IMR-90 (cell line): ENCODE measurements around the gene TRIML1. TPM values are rescaled to one million over a fixed set of nuclear protein-coding genes. Genes with fewer than 3 reads are reported as not detected.

Experiments
- ATAC-seq: fragments of 200-7000 bp; cut with Tn5 transposase; 2 replicates; pipeline ENCODE4 v1.9.1; 2020; ENCODE audit warnings: low read depth, mild to moderate bottlenecking, moderate library complexity
- BruUV-seq: library from RNA; stranded (reverse); fragments of 400-500 nt; replicated peaks from 2 replicates; lab custom pipeline; 2021; lab: Mats Ljungman, UMichigan
- CTCF ChIA-PET: fragments of 300-600 bp; formaldehyde crosslinking; extraction: SDS; loops from one replicate; lab custom pipeline; 2021; ENCODE audit warnings: antibody characterized with exemption; lab: Yijun Ruan, JAX
- POLR2A ChIA-PET: fragments of 300-600 bp; sonication (Branson Sonifier 250); formaldehyde crosslinking; loops from one replicate; lab custom pipeline; 2022; ENCODE audit warnings: antibody characterized with exemption; ENCODE audit not compliant: unreplicated experiment; lab: Charles Lee
- DNase-seq: peaks from one replicate; pipeline ENCODE4 v3.0.0; 2013
- H2AFZ ChIP-seq: replicated peaks from 2 replicates; pipeline ENCODE3; 2013; ENCODE audit warnings: low read length, mild to moderate bottlenecking; ENCODE audit not compliant: poor library complexity
- H2AK5ac ChIP-seq: 2 replicates; pipeline ENCODE4 v1.6.1; 2013; ENCODE audit warnings: low read depth, low read length, inconsistent platforms
- H2AK9ac ChIP-seq: replicated peaks from 2 replicates; pipeline ENCODE3; 2013; ENCODE audit warnings: mild to moderate bottlenecking, low read depth, low read length, moderate library complexity; ENCODE audit not compliant: poor library complexity
- H2BK120ac ChIP-seq: 2 replicates; pipeline ENCODE4 v1.6.1; 2013; ENCODE audit warnings: low read depth, low read length, inconsistent platforms
- H2BK15ac ChIP-seq: 3 replicates; pipeline ENCODE4 v1.6.1; 2013; ENCODE audit warnings: low read depth, low read length, inconsistent platforms
- H2BK20ac ChIP-seq: 2 replicates; pipeline ENCODE4 v1.6.1; 2013; ENCODE audit warnings: low read depth, mild to moderate bottlenecking, inconsistent platforms, low read length, moderate library complexity
- H2BK5ac ChIP-seq: 2 replicates; pipeline ENCODE4 v1.6.1; 2013; ENCODE audit warnings: mild to moderate bottlenecking, low read depth, low read length, inconsistent platforms; ENCODE audit not compliant: poor library complexity, severe bottlenecking
- H3K14ac ChIP-seq: replicated peaks from 2 replicates; pipeline ENCODE4 v1.6.1; 2013; ENCODE audit warnings: low read depth, low read length, inconsistent platforms
- H3K18ac ChIP-seq: 2 replicates; pipeline ENCODE4 v1.6.1; 2013; ENCODE audit warnings: low read depth, low read length, control low read depth
- H3K23ac ChIP-seq: 2 replicates; pipeline ENCODE4 v1.6.1; 2013; ENCODE audit warnings: low read depth, low read length, inconsistent platforms
- H3K27ac ChIP-seq: 2 replicates; pipeline ENCODE4 v1.5.1; 2013; ENCODE audit warnings: mild to moderate bottlenecking, control low read depth, low read length; ENCODE audit not compliant: insufficient read depth
- H3K27me3 ChIP-seq: 2 replicates; pipeline ENCODE4 v1.6.1; 2013; ENCODE audit warnings: low read length; ENCODE audit not compliant: control insufficient read depth, insufficient read depth
- H3K36me3 ChIP-seq: 2 replicates; pipeline ENCODE4 v1.6.1; 2013; ENCODE audit warnings: low read length, mixed read lengths; ENCODE audit not compliant: control insufficient read depth, insufficient read depth
- H3K4ac ChIP-seq: 2 replicates; pipeline ENCODE4 v1.6.1; 2013; ENCODE audit warnings: low read depth, low read length, inconsistent platforms
- H3K4me1 ChIP-seq: 2 replicates; pipeline ENCODE4 v1.6.1; 2013; ENCODE audit warnings: low read length, mixed read lengths; ENCODE audit not compliant: control insufficient read depth, insufficient read depth
- H3K4me2 ChIP-seq: 2 replicates; pipeline ENCODE4 v1.6.1; 2013; ENCODE audit warnings: low read depth, mild to moderate bottlenecking, control low read depth, low read length, moderate library complexity
- H3K4me3 ChIP-seq: 2 replicates; pipeline ENCODE4 v1.5.1; 2013; ENCODE audit warnings: low read depth, mild to moderate bottlenecking, control low read depth, low read length, moderate library complexity; ENCODE audit not compliant: insufficient read depth
- H3K56ac ChIP-seq: 2 replicates; pipeline ENCODE4 v1.6.1; 2013; ENCODE audit warnings: low read length, inconsistent platforms; ENCODE audit not compliant: insufficient read depth; ENCODE audit errors: extremely low read depth
- H3K79me1 ChIP-seq, 2 experiments: 2 replicates each; pipeline ENCODE4 v1.6.1; 2013; ENCODE audit warnings: low read length in 2 of 2, inconsistent platforms in 1 of 2, low read depth in 1 of 2
- H3K9ac ChIP-seq: 2 replicates; pipeline ENCODE4 v1.6.1; 2013; ENCODE audit warnings: low read depth, low read length, control low read depth
- H3K9me1 ChIP-seq: 2 replicates; pipeline ENCODE4 v1.6.1; 2013; ENCODE audit warnings: low read length, inconsistent platforms; ENCODE audit not compliant: insufficient read depth
- H3K9me3 ChIP-seq: 2 replicates; pipeline ENCODE4 v1.6.1; 2013; ENCODE audit warnings: low read length; ENCODE audit not compliant: control insufficient read depth, insufficient read depth
- H4K20me1 ChIP-seq: 2 replicates; pipeline ENCODE4 v1.6.1; 2013; ENCODE audit warnings: low read length, inconsistent platforms; ENCODE audit not compliant: insufficient read depth
- H4K5ac ChIP-seq: 2 replicates; pipeline ENCODE4 v1.6.1; 2013; ENCODE audit warnings: mild to moderate bottlenecking, low read depth, low read length, control low read depth
- H4K8ac ChIP-seq, 2 experiments: 2 replicates each; pipeline ENCODE4 v1.6.1; 2013; ENCODE audit warnings: low read depth in 2 of 2, low read length in 2 of 2, control low read depth in 1 of 2, inconsistent platforms in 1 of 2
- H4K91ac ChIP-seq: 2 replicates; pipeline ENCODE4 v1.6.1; 2013; ENCODE audit warnings: low read depth, low read length, inconsistent platforms; ENCODE audit not compliant: insufficient read depth
- BHLHE40 ChIP-seq: fragments of 150-350 bp; IDR thresholded peaks from 2 replicates; pipeline ENCODE4 v1.6.1; 2016; ENCODE audit warnings: mild to moderate bottlenecking, low read depth, low read length
- CEBPB ChIP-seq: IDR thresholded peaks from 2 replicates; pipeline ENCODE4 v1.6.1; 2012; ENCODE audit warnings: low read depth, low read length, improper control_type of control experiment
- ELK1 ChIP-seq: fragments of 150-350 bp; IDR thresholded peaks from 2 replicates; pipeline ENCODE4 v1.6.1; 2016; ENCODE audit warnings: low read depth, mild to moderate bottlenecking, low read length, moderate library complexity, borderline replicate concordance
- FOS ChIP-seq: fragments of 150-350 bp; IDR thresholded peaks from 2 replicates; pipeline ENCODE4 v1.6.1; 2016; ENCODE audit warnings: low read depth, low read length
- MXI1 ChIP-seq: IDR thresholded peaks from 2 replicates; pipeline ENCODE4 v1.6.1; 2012; ENCODE audit warnings: low read depth, mild to moderate bottlenecking, low read length, moderate library complexity, borderline replicate concordance
- RAD21 ChIP-seq: IDR thresholded peaks from 2 replicates; pipeline ENCODE4 v1.6.1; 2012; ENCODE audit warnings: low read length, improper control_type of control experiment
- RCOR1 ChIP-seq: IDR thresholded peaks from 2 replicates; pipeline ENCODE4 v1.6.1; 2012; ENCODE audit warnings: mild to moderate bottlenecking, low read length, improper control_type of control experiment; ENCODE audit not compliant: insufficient replicate concordance
- WGBS, 2 experiments: methylation state at CpG; one replicate each; pipeline versions ENCODE4 v1.1.5 to v1.1.7; 2013; ENCODE audit warnings: missing lambda C conversion rate in 2 of 2; ENCODE audit not compliant: insufficient read length in 1 of 2; ENCODE audit errors: extremely low coverage in 2 of 2; 5-methylcytosine and 5-hydroxymethylcytosine counted together
- dilution Hi-C: fragments of 300-500 bp; cut with HindIII; formaldehyde crosslinking; loops from one replicate; pipeline ENCODE4 v1.14.3; 2018; ENCODE audit warnings: low sequenced_read_pairs; ENCODE audit not compliant: unreplicated experiment
- in situ Hi-C: fragments of 300-500 bp; cut with MboI; formaldehyde crosslinking; loops from 3 replicates; pipeline ENCODE4 v1.14.3; 2019; ENCODE audit warnings: low sequenced_read_pairs, inconsistent platforms, mixed read lengths
- intact Hi-C: fragments of 100-400 bp; cut with micrococcal nuclease; formaldehyde crosslinking; loops from 2 replicates; pipeline ENCODE4 v1.10.0; 2022
- polyA plus RNA-seq, 3 experiments: library from polyadenylated mRNA; depleted of rRNA; stranded (reverse); fragments of >200 nt; gene quantifications; 2 replicates each; pipeline ENCODE4 v1.2.3, GENCODE V29; 2012; ENCODE audit warnings: low replicate concordance in 1 of 3
- total RNA-seq: library from RNA; depleted of rRNA; stranded (reverse); fragments of >200 nt; gene quantifications from 2 replicates; pipeline ENCODE4 v1.2.3, GENCODE V29; 2012

TRIML1 gene
- total and polyA plus RNA-seq, 2 of the 4 experiments (the other 2 are of a cell fraction): not detected

GRCh38 chr4:188139671-188140070 is 430 bp downstream of the TRIML1 start:
- Histone ChIP-seq H3K4me3 (no peak overlapping the region), H2AFZ (no peak overlapping the region), H4K91ac (no peak overlapping the region), H2BK120ac (no peak overlapping the region), H3K4me1 (no peaks in the 10 kb centered on the region), H2BK5ac (no peak overlapping the region), H4K5ac (no peak overlapping the region), H3K36me3 (no peaks in the 10 kb centered on the region), H2BK15ac (no peak overlapping the region), H3K27me3 (no peaks in the 10 kb centered on the region), H3K18ac (no peak overlapping the region), H2AK5ac (no peak overlapping the region), H4K20me1 (no peaks in the 10 kb centered on the region), H3K14ac (no peak overlapping the region), H3K23ac (no peak overlapping the region), H3K27ac (no peak overlapping the region), H3K56ac (no peak overlapping the region), H3K9me1 (no peaks in the 10 kb centered on the region), H4K8ac (no peak overlapping the region), H3K4ac (no peak overlapping the region), H2BK20ac (no peak overlapping the region), H3K9ac (no peak overlapping the region), H2AK9ac (no peak overlapping the region), H3K4me2 (no peak overlapping the region), H3K79me1 (no peaks in the 10 kb centered on the region), H3K9me3 (no peaks in the 10 kb centered on the region)
- 90% methylated on average over 17 of the region's 19 CpGs; no CpG with 5 or more reads in 1 of the 2 experiments for WGBS, 2 experiments
- dilution Hi-C loops (no loop called here), in situ Hi-C loops (no loop called here), intact Hi-C loops (no loop called here)
- ATAC-seq (no peak), DNase-seq (no peak)
- ChIA-PET CTCF (no interaction called here), POLR2A (no interaction called here)
- TF ChIP-seq MXI1 (no peak), BHLHE40 (no peak), CEBPB (no peak), FOS (no peak), RAD21 (no peak), RCOR1 (no peak), ELK1 (no peak)
- BruUV-seq: no TSS peak
